DMS153 (cell line): ENCODE results near the gene CDH4.

Experiments used
- DNase-seq: peaks from one replicate; lab custom pipeline; 2025; lab: John Stamatoyannopoulos, UW

CDH4 gene

DNA sequence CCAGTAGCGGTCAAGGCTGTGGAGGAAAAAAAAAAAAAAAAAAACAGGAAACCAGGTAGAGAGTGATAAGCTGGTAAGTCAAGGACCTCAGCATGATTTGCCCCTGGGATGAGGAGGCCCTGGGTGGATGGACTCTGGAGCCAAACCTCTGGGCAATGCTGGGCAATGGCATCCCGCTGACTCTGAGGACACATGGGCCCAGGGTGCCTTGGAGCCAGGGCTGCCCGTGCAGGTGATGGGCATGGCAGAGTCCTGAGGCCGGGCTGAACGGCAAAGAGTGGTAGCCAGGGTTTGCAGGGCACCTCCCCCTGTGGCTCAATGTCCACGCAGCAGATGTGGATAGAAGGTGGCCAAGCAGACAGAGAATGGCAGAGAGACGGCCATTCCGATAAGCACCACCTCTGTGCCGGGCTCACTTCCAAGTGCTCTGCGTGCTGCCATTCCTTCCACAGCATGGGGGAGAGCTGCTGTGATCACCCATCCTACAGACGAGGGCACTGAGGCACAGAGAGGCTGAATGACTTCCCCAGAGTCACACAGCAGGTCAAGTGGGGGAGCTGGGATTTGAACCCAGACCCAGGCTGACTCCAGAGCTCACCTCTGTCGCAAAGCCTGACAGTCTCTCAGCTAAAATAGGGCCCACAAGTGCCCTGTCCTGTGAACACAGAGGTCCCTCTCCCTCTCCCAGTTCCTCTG, 353.9 kb downstream of the CDH4 start:
- DNase-seq, result no peak

DNA sequence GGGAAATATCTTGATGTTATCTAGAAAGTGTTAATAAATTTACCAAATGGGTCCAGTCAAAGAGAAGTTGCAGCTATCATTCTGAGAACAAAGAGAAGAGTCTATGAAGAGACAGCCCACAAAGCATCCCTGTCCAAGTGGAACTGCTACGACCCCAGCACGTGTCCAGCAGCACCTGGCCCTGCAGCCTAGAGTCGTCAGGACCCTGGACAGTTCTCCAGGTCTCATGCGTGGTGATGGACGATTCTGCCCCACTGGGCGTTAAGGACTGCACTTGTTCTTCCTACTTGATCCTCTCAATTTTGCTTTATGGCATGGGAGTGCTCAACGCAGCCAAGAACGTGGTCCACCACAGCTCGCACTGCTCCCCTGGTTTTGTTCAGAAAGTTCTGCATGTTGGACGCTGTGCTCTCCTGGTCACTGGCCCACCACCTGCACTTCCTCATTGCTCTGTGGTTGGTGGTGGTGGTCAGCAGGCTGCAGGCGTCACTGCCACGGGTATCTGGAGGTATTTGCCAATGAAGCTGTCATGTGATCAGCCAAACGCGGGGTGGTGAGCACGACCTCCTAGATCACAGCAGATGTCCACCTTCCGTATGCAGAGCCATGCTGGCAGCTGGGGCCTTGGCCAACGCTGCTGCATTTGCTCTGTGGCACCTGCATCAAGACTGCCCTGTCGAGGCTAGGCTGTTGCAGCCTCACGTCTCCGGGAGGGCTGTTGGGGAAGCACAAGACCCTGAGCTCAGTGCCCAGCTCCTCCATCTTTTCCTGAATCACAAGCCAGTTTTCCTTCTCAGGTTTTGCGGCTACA, 356.4 kb downstream of the CDH4 start:
- no peak for DNase-seq

DNA sequence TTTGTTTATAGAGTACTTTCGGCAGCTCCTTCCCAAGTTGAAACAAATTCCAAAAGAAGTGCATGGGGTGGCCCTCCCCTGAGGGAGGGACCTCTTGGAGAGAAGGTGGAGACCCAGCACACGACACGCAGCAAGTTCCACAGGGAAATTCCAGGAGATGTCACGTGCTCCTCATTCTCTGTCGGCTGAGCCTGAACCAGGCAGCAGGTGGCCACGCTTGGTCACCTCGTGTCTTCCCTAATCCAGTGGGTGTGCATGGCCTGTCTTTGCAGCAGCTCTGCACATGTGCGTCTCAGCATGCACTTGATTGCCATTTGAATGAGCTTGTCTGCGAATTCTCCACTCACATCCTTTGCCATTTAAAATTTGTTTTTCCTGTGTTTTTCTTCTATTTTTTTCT, 357.4 kb downstream of the CDH4 start:
- no peak for DNase-seq

DNA sequence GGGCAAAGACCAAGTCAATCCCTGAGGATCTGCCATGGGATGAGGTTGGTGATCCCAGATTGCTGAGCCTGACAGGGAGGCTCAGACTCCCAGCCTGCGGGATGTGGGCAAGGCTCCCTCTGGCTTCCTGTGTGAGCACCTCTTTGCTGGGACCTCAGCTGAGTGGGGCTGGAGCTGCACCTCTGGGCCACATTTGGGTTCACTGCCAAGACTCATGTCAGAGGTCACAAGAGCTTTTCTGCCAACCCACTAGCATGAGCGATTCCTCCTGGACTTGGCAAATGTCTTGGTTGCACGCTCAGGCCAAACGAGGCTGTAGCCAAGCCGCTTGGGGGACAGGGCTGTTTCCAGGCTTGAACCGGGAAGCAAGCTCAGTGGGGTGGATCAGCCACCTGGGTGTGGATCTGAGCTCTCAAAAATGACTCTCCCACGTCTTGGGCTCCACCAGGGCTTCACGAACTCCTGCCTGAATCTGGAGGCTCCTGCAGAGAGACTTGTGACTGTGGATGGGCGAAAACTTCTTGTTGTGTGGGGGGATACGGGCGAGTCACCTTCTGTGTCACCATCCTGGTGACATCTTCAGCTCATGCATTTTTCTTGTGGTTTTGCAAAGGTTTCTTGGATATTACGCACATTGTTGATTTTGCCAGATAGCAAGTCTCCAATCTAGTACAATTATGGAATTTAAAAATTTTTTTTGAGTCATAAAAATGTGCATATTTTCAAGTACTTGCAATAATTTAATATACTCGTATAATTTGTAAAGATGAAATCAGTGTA, 359.5 kb downstream of the CDH4 start:
- DNase-seq, result no peak

DNA sequence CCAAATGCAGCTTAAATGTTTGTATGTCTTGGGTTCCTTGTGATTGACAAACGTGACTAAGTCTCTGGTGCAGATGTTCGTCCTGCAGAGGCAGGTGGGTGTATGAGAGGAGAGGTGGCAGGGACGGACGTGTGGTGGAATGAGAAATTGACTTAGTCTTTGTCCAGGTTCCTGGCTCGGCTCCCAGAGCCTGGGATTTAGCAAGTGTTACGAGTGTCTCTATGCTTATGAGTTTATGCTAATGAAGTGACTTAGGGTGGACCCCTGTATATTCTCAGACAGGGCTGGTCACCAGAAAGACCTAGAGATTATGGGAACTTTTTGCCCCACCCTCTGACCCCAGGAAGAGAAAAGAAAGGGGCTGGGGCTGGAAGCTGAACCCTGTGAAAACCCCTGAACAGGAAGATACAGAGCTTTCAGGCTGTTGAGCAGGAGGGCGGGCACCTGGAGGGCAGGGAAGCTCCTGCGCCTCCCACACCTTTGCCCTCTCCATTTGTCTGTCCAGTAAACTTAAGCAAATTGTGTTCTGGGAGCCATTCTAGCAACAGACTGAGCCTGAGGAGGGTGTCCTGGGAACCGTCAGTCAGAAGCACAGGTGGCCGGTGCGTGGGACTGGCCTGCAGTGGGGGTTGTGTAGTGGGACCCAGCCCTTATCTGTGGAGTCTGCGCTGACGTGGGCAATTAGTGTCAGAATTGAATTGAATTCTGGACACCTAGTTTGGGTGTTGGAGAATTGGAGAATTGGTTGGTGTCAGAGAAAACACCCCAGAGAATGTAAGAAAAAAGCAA, 362.1 kb downstream of the CDH4 start:
- no peak for DNase-seq

DNA sequence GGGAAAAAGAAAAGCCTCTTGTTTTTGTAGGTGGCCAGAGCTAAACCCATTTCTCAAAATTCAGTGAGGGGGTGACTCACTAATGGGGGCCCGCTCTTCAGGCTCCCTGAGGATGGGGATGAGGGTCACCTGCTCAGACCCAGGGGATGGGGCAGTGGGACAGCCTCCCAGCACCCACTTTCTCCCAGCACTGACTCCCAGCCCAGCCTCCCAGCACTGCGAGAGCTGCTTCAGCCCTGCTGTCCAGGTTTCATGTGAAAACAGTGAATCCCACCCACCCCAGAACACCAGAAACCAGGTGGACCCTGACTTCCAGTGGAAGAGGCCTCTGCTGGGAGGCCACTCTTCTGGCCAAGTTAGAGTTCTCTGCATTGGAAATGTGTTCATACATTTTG, 362.6 kb downstream of the CDH4 start:
- no peak for DNase-seq

DNA sequence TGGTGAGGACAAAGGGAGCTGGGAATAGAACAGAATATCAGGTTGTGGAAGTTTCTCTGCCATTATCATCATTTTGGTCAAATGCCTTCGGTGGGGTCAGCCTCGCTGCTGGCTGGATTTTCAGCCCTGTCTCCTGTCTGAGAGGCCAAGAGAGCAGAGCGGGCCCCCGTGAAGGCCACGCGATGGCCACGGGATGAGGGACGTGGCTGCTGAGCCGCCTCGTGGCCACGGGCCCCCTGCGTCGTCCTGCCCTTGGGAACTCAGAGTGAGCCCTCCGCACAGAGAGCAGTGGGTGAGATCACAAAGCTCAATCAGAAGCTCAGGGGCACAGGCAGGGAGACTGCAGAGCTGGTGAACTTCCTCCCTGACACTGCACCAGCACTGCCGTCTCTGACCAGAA, 363.7 kb downstream of the CDH4 start:
- DNase-seq, result no peak

DNA sequence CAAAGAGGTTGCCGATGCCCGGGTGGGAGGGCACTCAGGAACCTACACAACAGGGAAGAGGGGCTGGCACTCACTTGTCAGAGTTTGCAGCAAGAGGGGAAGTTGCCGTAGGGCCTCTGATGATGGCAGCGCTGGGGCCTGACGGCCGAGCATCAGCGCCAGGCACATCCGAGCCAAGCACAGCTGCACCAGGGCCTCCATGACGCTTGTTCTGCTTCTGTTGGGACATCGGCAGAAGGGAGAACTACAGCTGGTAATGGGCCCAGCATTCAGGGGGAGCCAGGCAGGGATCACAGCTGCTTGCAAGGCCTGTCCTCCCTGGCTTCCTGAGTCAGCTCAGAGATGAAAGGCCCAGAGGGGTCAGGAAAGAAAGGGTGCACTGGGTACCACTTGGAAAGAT, 367.7 kb downstream of the CDH4 start:
- no peak for DNase-seq

DNA sequence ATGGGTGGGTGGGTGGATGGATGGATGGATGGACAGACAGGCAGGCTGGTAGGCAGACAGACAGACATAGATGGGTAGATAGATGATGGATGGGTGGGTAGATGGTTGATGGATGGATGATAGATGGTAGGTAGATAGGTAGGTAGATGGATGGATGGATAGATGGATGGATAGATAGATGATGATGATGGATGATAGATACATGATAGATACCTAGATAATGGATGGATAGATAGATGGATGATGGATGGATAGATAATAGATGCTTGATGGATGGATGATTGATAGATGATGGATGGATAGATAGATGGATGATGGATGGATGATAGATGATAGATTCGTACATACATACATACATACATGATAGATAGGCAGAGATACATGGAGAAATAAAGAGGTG, 368.1 kb downstream of the CDH4 start:
- DNase-seq, result no peak

DNA sequence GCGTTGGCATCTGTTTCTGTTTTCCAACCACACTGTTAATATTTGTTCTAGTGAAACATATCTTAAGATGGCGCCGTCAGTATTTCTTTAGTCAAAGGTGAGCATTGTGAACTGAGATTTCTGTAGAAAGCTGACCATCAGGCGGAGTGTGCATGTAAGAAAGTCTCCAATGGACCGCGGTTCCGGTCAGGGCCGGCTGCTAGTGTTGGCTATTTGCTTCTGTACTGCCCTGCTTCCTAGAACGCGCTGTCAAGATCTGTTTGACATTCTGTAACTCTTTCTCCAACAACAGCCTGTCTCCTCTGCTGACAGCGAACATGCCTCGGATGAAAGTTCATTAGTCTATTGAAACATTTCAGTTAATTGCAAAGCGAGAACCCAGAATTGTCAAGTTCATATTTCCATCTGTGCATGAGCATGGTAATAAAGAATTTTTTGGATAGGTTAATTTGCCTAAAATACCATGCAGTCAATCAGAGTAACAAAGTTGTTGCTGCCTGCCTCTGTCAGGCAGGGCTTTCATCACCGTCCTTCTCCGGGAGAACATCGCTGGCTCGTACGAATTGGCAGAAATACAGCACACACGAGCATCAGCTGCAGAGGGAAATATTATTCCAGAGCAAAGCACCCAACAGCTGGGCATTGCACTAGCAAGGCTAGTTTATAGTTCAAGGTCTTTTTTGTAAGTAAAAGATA, 369.1 kb downstream of the CDH4 start:
- DNase-seq, result no peak

DNA sequence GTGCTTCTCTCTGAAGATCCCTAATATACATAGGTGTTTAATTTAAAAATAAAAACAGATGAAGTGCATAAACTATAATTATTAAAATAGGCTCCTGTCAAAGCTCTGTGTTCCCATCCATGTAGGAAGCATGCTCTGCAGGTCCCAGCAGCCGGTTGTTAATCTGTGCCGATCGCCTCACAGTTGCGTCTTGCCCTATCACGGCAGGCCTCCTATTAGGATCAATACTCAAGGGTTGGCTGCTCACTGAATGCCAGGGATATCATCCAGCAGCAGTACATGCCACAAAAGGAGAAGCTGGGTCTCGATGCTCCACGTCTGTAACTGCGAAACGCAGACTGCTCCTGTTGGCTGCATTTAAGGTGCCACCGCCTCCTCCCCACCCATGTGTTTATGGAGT, 369.8 kb downstream of the CDH4 start:
- no peak for DNase-seq

DNA sequence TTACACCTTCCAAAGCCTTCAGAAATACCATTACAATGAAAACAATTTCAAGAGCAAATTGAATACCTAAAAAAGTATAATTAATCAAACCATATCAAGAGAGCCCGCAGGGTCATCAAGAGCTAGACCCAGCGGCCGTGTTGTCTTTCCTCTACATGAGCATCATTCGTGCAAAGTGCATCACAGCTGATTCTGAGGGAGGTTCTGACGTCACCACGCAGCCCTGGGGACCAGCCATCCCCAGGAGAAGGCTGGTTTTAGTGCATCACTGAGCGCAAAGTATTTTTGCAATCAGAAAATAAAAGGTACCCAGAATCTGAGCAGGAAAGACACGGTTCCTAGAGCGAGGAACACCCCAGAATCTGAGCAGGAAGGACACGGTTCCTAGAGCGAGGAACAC, 371.4 kb downstream of the CDH4 start:
- DNase-seq, result no peak

DNA sequence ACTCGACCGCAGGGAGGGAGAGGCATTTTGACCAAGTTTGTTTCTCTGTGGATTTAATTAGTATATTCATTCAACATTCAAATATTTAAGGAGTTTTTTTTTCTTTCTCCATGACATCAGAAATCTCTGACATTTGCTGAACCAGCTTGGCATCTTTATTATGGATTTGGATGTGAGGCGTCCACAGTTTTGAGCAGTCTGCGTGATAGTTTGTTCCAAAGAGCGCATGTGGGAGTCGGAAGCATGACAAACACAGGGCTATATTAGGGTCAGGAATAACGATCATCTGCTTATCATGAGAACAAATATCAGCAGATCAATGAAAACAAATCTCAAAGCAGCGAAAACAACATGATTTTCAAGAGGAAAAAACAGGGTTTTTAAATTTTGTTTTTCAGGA, 373.2 kb downstream of the CDH4 start:
- no peak for DNase-seq

DNA sequence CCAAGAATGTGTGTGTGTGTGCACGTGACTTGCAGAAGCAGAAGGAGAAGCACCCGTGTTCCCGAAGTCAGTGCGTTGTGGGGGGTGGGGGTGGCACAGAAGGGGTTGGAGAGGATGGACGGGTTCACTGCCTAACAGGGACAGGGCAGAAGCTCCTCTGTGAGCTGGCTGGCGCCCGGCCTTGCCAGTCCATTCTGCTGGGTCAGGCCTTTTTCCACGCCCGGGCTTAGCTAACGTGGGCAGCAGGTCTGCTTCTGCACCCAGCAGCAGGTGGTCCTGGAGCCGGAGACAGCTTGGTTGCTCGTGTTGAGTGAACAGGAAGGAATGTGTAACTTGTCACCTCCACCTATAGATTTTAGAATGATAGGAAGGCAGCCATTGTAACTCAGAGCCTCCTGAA, 374.4 kb downstream of the CDH4 start:
- no peak for DNase-seq

DNA sequence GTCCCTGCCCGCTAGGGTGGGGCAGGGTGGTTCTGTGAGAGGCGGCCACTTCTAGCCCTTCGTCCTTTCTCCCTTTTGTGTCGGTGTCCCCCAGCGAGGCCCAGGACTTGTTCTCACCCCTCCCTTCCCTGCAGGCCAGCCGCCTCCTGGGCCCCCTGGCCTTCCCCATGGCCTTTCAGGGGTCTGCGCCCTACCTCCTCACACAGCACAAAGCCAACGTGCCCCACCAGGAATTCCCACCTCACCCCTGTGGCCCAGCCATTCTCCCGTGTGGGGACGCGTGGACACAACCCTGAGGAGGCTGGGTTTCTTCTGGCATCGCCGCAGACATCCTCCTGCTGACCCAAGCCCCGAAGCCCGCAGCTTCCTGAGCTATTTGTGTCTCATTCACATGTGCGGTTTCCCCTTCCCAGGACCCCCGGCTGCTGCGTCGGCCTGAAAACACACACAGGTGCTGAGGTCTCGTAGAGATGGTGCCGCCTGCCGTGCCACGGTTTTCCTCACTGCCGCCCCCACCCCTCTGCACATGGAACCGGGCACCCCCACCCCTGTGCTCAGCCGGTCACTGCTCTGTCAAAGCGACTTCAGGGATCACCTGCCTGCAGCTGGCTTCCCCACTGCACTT, 375.8 kb downstream of the CDH4 start:
- no peak for DNase-seq

DNA sequence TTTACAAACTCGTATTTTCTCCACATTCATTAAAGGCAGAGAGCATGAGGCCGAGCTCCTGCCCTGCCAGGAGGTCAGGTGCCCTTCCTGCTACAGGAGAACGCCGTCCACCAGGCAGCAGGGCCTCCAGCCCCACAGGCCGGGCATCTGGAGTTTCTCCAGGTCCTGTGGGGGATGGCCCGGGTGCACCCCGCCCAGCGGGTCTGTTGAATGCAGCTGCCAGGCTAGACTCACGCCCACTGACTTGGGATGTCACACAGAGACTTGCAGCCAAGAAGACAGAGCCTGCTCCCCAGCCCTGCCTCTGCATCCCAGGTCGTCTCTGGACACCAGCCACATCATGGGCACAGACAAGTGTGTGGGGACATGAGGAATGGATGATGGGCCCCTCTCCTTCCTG, 376.4 kb downstream of the CDH4 start:
- no peak for DNase-seq

DNA sequence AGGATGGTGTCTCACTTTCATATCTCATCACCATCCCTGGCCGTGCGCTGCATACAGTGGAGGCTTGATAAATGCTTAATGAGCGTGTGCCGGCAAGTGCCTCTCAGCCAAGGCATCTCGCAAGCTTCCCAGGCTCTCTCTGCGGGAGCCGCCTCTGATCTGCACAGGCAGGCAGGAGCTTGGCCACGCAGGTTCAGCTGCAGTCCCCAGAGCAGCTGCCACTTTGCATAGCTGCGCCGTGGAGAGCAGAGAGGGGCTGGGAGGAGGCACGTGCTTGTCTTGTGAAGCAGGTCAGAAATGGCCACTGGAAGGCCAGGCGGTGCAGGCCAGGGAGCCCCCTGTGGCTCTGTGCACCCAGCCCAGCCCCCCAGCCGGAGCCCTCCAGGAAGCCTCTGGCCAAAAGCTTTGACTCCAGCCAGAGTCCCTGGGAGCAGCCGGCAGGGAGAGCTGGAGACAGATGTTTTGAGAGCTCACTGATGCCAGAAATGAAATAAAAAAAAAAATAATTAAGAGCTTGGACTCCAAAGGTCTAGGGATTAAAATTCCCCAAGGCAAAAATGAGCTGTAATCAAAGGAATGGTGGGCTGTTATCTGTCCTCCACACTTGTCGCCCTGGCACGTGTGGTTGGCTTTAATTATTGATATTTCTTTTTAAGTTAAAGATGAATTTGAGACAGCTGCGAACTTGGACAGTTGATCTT, 377.0 kb downstream of the CDH4 start:
- DNase-seq, result peak; percentile 23

DNA sequence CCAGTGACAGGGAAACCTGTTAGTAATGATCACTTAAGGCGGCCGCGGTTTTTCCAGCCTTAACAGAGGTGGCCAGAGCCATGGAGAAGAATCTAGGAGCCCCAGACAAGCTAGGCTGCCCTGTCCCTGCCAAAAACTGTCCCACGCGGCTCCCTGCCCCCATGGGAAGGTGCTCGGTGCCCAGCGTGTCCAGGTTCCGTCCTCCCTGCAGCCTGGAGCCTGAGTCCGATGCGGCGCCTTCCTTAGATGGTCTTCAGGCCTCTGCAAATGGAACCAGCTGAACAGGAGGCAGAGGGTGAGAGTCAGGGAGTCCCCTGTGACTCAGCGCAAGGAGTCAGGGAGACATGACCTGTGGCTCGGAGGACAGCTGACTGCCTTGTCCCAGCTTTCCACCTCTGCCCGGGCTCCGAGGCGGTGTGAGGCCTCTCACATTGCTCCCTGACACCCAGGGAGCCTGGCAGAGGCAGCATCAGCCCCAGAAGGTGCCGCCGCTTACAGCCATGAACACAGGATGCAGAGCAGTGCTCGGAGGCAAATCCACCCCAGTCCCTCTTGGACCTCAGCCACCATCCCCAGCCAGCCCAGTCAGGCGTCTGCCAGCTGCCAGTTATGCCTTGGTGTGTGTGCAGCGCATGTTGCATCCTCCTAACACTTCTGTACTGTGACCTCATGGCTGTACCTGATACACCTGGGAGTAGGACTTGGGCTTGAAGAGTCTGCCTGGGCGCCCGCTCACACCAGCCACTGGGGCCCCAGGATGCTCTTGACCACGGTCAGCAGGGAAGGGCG, 377.7 kb downstream of the CDH4 start:
- DNase-seq, result peak; percentile 9

DNA sequence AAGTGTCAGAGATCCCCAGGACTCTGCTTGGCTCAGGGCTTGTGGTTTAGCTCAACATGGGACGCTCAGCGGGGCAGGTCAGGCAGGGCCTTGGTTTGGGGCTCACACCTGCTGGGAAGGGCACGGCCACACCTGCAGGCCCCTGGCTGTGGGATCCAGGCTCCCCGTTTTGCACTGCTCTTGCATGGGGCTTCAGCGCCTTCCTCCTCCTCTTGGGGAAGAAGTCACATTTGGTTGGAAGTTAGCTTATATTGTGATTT, 378.3 kb downstream of the CDH4 start:
- no peak for DNase-seq

DNA sequence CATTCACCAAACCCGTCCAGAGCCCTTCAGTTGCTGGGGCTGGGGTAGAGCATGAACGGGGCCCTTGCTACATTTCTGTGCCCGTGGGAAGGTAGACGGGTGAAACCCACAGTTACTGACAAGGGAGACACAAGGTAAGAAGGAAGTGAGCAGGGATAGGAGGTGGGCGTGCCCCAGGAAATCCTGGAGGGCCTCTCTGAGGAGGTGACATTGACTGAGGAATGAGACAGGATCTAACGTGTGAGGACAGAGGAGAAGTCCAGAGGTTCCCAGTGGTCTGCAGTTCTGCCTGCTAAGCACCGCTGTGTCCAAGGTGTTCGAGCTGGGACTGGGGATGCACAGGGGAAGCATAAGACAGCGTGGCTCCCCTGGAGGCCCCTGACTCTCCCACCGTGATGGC, 378.8 kb downstream of the CDH4 start:
- no peak for DNase-seq
